GM12875 (cell line): ENCODE results near the gene KIF13A.

ENCODE experiments used
- H3K4me3 ChIP-seq: one replicate; pipeline ENCODE4 v1.5.1; 2011; ENCODE audit warnings: low read depth, low read length, control low read depth
- CTCF ChIP-seq: IDR thresholded peaks from 2 replicates; pipeline ENCODE4 v1.5.1; 2011; ENCODE audit warnings: low read depth, mild to moderate bottlenecking, control low read depth, inconsistent platforms, low read length, moderate library complexity, borderline replicate concordance; ENCODE audit not compliant: insufficient read depth

Gene KIF13A

DNA sequence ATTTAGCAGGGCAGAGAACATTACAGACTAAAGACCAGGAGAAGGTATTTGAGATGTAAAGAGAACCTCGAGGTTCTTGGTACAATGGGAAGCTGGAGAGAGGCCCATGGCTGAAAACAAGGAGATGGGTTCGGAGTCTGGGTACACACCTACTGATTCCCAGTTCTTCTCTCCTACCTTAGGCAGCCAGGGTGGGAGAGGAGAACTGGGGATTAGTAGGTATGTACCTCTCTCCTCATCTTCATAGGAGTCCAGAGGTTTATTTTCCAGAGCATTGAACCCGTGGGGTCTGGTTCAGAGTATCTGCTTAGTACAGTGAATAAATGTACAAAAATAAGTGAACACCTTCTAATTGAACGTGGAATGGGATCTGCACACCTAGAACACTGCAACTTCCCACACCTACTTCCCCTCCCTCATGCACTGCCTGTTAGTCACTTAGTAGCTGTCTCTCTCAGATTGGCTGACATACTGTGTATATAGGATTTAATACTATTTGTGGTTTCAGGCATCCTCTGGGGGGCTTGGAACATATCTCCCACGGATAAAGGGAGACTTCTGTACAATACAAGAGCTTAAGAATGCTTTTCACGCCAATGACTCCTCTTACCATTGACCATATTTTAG lies 257.2 kb downstream of the KIF13A start:
- TF ChIP-seq CTCF: no peak
- H3K4me3 ChIP-seq: no peak overlapping the region

- no peak for TF ChIP-seq CTCF
Observed at GRCh38 chr6:17729223-17730077, 258.0 kb downstream of the KIF13A start.

DNA sequence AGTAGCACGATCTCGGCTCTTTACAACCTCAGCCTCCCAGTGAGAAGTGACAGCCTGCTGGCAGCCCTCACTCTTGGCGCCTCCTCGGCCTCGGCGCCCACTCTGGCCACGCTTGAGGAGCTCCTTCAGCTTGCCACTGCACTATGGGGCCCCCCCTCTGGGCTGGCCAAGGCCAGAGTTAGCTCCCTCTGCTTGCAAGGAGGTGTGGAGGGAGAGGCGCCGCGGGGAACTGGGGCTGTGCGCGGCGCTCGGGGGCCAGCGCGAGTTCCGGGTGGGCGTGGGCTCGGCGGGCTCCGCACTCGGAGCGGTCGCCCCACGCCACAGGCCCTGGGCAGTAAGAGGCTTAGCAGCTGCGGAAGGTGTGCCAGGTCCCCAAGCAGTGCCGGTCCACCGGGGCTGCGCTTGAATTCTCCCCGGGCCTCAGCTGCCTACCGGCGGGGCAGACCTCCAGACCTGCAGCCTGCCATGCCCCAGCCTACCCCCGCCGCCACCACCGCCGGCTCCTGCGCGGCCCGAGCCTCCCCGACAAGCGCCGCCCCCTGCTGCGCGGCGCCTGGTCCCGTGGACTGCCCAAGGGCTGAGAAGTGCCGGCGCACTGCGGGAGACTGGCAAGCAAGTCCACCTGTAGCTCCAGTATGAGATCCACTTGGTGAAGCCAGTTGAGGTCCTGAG lies 258.7 kb downstream of the KIF13A start:
- no peak for TF ChIP-seq CTCF
- no peak overlapping the region for H3K4me3 ChIP-seq

More at GRCh38 chr6:17729223-17730077, 258.0 kb downstream of the KIF13A start:
- H3K4me3 ChIP-seq: no peak overlapping the region

DNA sequence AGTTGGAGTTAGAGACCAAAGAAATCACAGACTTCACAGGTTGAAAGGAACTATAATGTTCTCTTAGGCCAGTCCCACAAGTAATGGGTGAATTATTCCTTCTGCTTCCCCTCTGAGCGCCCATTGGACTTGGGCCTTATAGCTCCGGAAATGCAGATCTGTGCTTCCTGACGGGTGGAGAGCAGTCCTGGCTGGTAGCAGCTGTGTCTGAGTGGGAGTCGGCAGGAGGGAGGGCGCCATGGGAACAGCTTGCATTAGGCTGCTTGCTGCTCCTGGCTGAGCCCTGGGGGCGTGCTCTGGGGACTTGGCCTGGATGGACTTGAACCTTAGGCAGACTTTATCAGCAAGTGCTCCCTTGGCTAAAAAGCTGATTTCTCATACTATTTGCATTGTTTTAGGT lies 262.4 kb downstream of the KIF13A start:
- TF ChIP-seq CTCF: no peak
- no peak overlapping the region for H3K4me3 ChIP-seq

GRCh38 chr6:17724341-17724740 lies 263.1 kb downstream of the KIF13A start:
- TF ChIP-seq CTCF: no peak
- no peak overlapping the region for H3K4me3 ChIP-seq

GRCh38 chr6:17721671-17722070 lies 265.8 kb downstream of the KIF13A start:
- H3K4me3 ChIP-seq: no peak overlapping the region
- TF ChIP-seq CTCF: no peak
